Rectal smooth muscle tissue (tissue), 1 donor: ENCODE results near the gene LHX3.
"Not testable (repeated sequence)": the region's sequence is repeated elsewhere in the genome, so short reads cannot be mapped to it uniquely, and the experiment has no call there.

ENCODE experiments used
- H3K27ac ChIP-seq: one replicate; pipeline ENCODE4 v1.7.0; 2013; ENCODE audit warnings: low read depth, low read length, inconsistent platforms
- H3K27me3 ChIP-seq: one replicate; pipeline ENCODE4 v1.7.0; 2013; ENCODE audit warnings: low read length; ENCODE audit not compliant: control insufficient read depth, insufficient read depth
- H3K36me3 ChIP-seq: one replicate; pipeline ENCODE4 v1.7.0; 2013; ENCODE audit warnings: low read length; ENCODE audit not compliant: control insufficient read depth, insufficient read depth
- H3K4me1 ChIP-seq: one replicate; pipeline ENCODE4 v1.7.0; 2013; ENCODE audit warnings: low read length; ENCODE audit not compliant: control insufficient read depth, insufficient read depth
- H3K4me3 ChIP-seq: one replicate; pipeline ENCODE4 v1.7.0; 2013; ENCODE audit warnings: low read length
- H3K9ac ChIP-seq: one replicate; pipeline ENCODE4 v1.7.0; 2013; ENCODE audit warnings: low read length

LHX3 gene

DNA sequence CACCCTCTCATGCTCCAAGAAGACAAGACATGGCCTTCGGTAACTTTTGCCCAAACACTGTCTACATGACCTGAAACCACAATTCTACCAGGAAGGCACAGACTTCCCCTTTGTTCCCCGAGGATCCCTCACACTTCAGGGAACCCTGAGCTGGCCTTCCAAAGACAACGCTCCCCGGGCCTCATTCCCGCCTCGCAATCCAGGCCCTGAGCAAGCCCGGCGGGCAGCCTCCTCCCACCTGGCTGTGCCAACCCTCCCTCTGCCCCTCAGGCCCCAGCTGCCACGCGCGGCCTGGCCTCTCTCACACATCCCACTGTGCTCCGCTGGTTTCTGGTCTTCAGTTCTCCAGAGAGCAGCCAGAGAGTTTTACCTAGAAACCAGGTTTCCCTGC lies 33.4 kb upstream of the LHX3 start:
- Histone ChIP-seq H3K4me1 (no peaks in the 10 kb centered on the region), H3K9ac (no peak overlapping the region), H3K27ac (no peak overlapping the region), H3K36me3 (peaks cover 4% of the 10 kb centered on the region), H3K4me3 (no peak overlapping the region), H3K27me3 (no peaks in the 10 kb centered on the region)

- Histone ChIP-seq H3K4me3 (no peak overlapping the region), H3K9ac (no peak overlapping the region), H3K4me1 (no peaks in the 10 kb centered on the region), H3K36me3 (peaks cover 4% of the 10 kb centered on the region), H3K27ac (no peak overlapping the region), H3K27me3 (no peaks in the 10 kb centered on the region)
Measured at GRCh38 chr9:136237486-136238341, 32.8 kb upstream of the LHX3 start.

DNA sequence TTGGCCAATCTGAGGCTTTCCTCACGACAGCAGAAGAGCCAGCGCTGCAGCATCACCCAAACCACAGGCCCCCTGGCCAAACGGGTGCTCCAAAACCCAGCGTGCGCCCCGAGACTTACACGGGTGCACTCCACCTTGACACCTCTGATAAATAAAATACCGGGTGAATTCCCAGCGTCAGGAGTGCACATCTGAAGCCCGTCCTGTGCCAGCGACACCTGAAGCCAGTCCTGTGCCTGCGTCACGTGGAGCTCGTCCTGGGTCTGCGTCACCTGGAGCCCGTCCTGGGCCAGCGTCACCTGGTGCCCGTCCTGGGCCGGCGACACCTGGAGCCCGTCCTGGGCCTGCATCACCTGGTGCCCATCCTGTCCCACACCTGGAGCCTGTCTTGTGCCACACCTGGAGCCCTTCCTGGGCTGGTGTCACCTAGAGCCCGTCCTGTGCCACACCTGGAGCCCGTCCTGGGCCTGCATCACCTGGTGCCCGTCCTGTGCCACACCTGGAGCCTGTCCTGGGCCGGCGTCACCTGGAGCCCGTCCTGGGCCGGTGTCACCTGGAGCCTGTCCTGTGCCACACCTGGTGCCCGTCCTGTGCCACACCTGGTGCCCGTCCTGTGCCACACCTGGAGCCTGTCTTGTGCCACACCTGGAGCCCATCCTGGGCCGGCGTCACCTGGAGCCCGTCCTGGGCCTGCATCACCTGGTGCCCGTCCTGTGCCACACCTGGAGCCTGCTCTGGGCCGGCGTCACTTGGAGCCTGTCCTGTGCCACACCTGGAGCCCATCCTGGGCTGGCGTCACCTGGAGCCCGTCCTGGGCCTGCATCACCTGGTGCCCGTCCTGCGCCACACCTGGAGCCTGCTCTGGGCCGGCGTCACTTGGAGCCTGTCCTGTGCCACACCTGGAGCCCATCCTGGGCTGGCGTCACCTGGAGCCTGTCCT lies 31.8 kb upstream of the LHX3 start:
- not testable (repeated sequence) for H3K36me3 ChIP-seq, H3K27me3 ChIP-seq, H3K27ac ChIP-seq, H3K4me1 ChIP-seq, H3K4me3 ChIP-seq, H3K9ac ChIP-seq

- Histone ChIP-seq H3K36me3 (peaks cover 4% of the 10 kb centered on the region), H3K27ac (no peak overlapping the region), H3K4me1 (no peaks in the 10 kb centered on the region), H3K9ac (no peak overlapping the region), H3K4me3 (no peak overlapping the region), H3K27me3 (no peaks in the 10 kb centered on the region)
Measured at GRCh38 chr9:136235709-136236455, 31.0 kb upstream of the LHX3 start.

DNA sequence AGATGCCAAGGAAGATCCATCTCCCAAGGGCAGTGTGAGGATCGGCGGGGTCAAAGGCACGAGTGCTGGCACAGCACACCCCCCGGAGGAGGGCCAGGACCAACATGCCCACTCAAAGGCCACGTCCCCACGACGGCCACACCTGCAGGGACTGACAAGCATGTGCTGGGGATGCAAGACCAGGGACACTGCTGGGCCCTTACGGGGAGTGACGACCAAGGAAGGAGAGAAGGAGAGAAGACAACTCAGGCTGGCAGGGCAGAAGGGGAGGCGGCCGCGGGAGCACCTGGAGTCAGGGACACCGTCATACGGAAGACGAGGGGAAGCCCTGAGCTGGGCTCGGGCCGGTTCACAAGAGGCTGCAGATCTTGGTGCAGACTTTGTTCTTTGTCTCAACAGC lies 30.2 kb upstream of the LHX3 start:
- no peaks in the 10 kb centered on the region for H3K27me3 ChIP-seq
- H3K27ac ChIP-seq: no peak overlapping the region
- no peak overlapping the region for H3K4me3 ChIP-seq
- peaks cover 4% of the 10 kb centered on the region for H3K36me3 ChIP-seq
- no peak overlapping the region for H3K9ac ChIP-seq
- H3K4me1 ChIP-seq: no peaks in the 10 kb centered on the region

DNA sequence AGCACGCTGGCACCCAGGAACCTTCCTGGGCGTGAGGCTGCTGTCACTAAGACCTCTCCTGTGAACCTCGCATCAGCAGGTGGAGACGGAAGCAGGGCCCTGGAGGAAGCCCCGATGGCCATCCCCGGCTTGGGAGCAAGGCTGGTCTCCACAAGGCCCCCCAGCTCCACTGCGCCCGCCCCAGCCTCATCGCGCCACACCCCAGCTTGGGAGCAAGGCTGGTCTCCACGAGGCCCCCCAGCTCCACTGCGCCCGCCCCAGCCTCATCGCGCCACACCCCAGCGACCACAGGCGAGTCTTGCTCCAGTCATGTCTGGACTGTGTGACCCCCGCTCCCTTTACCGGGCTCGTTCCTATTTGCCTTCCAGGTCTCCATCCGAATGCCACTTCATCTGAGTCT lies 29.7 kb upstream of the LHX3 start:
- H3K36me3 ChIP-seq: peaks cover 4% of the 10 kb centered on the region
- H3K27ac ChIP-seq: no peak overlapping the region
- H3K4me1 ChIP-seq: no peaks in the 10 kb centered on the region
- no peaks in the 10 kb centered on the region for H3K27me3 ChIP-seq
- no peak overlapping the region for H3K9ac ChIP-seq
- H3K4me3 ChIP-seq: no peak overlapping the region

DNA sequence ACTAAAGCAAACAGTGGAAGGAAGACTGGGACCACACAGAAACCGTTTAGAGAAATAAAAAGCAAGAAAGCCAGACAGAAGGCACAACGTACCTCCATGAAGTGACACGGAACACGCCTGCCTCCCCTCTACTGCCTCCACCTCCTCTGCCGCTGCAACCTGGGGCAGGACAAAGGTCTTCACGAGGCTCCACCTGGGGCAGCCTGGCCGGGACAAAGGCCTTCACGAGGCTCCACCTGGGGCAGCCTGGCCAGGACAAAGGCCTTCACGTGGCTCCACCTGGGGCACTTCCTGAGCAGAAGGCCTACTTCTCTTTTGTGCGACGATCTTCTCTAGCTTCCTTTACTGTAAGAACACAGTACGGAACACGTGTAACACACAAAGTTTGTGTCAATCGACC lies 28.9 kb upstream of the LHX3 start:
- H3K4me1 ChIP-seq: no peaks in the 10 kb centered on the region
- H3K4me3 ChIP-seq: no peak overlapping the region
- no peak overlapping the region for H3K27ac ChIP-seq
- H3K9ac ChIP-seq: no peak overlapping the region
- H3K27me3 ChIP-seq: no peaks in the 10 kb centered on the region
- peaks cover 4% of the 10 kb centered on the region for H3K36me3 ChIP-seq

DNA sequence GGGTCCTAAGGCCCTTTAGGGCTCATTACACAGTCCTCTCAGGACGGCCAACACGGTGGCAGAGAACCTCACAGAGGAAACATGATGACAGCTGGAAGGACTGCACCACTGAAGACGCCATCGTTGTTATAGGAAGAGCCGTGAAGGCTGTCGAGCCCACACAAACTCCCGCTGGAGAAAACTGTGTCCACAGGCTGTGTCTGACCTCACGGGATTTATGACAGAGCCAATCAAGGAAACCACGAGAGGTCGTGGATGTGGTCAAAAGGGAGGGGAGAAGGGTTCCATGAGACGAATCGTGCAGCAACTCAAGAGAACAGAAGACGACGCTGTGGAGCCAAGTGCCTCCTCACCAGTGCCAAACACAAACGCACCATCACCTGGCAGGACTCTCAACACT lies 28.5 kb upstream of the LHX3 start:
- Histone ChIP-seq H3K27me3 (no peaks in the 10 kb centered on the region), H3K27ac (no peak overlapping the region), H3K4me1 (no peaks in the 10 kb centered on the region), H3K36me3 (peaks cover 4% of the 10 kb centered on the region), H3K4me3 (no peak overlapping the region), H3K9ac (no peak overlapping the region)

DNA sequence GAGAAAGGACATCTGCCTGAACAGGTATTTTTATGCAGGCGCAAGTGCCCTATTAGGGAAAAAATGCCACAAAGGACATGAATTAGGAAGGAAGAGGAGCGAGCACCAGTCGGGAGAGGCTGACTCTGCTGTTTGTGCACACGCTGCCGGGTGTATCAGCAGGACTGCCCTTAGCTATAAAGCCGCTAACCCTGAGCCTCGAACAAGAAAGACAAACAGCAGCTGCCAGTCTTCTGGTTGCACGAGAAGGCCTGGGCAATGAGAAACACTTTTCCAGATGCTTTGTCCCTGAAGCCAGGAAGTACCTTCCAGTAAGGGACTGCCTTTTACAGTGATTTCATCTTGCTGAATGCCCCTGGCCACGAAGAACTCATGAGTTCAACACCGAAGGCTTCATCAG lies 28.0 kb upstream of the LHX3 start:
- Histone ChIP-seq H3K36me3 (peaks cover 4% of the 10 kb centered on the region), H3K4me1 (no peaks in the 10 kb centered on the region), H3K9ac (no peak overlapping the region), H3K4me3 (no peak overlapping the region), H3K27me3 (no peaks in the 10 kb centered on the region), H3K27ac (no peak overlapping the region)

DNA sequence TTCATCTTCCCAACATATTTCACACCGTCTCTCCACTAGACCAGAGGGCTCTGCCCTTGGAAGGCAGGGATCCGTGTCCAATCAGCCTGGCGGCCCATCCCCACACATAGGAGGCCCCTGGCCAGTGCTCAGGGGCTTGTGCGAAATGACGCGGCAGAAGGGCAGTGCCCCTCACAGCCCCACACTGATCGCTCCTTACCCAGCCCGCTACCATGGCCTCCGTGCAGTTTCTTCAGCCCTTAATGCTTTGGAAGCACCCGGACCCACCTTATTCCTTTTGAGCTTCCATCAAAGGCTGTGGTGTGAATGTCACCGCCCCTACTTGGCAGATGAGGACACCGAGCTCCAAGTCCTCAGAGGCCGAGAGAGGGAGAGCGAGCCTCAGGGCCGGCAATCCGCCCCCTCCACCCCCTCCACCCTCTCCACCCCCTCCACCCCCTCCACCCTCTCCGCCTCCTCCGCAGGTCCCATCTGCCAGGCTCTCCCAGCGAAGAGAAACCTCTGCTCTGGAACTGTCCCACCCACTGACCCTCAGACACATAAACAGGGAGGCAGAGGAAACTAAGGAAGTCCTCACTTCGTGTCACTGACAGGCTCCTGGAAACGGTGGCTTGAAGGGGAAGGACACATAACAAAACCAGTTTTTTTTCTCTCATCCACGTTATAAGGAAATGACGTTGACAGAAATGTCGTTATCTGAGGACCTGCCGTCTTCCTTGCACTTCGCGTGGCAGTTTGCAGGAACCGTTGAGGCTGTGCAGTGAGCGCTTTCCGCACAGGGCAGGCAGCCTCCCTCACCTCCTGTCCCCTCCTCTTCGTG lies 26.8 kb upstream of the LHX3 start:
- Histone ChIP-seq H3K27ac (no peak overlapping the region), H3K9ac (no peak overlapping the region), H3K36me3 (peaks cover 4% of the 10 kb centered on the region), H3K27me3 (no peaks in the 10 kb centered on the region), H3K4me3 (no peak overlapping the region), H3K4me1 (no peaks in the 10 kb centered on the region)

- Histone ChIP-seq H3K36me3 (peaks cover 4% of the 10 kb centered on the region), H3K9ac (no peak overlapping the region), H3K27ac (no peak overlapping the region), H3K27me3 (no peaks in the 10 kb centered on the region), H3K4me1 (no peaks in the 10 kb centered on the region), H3K4me3 (no peak overlapping the region)
Measured at GRCh38 chr9:136230773-136231172, 25.8 kb upstream of the LHX3 start.
